Activated CD4-positive, alpha-beta T cell treated with anti-CD3 and anti-CD28 coated beads, Interleukin-2, Interleukin-4, amounts not matched to agents 100 ng/mL and 50 ng/mL, durations not matched to agents 16 hours and 8 hours (primary cell): Measurements from ENCODE around the gene TPPP.

Experiments
- DNase-seq: peaks from one replicate; pipeline ENCODE4 v3.0.0-alpha.2; 2020; ENCODE audit warnings: low spot score

Gene TPPP

DNA sequence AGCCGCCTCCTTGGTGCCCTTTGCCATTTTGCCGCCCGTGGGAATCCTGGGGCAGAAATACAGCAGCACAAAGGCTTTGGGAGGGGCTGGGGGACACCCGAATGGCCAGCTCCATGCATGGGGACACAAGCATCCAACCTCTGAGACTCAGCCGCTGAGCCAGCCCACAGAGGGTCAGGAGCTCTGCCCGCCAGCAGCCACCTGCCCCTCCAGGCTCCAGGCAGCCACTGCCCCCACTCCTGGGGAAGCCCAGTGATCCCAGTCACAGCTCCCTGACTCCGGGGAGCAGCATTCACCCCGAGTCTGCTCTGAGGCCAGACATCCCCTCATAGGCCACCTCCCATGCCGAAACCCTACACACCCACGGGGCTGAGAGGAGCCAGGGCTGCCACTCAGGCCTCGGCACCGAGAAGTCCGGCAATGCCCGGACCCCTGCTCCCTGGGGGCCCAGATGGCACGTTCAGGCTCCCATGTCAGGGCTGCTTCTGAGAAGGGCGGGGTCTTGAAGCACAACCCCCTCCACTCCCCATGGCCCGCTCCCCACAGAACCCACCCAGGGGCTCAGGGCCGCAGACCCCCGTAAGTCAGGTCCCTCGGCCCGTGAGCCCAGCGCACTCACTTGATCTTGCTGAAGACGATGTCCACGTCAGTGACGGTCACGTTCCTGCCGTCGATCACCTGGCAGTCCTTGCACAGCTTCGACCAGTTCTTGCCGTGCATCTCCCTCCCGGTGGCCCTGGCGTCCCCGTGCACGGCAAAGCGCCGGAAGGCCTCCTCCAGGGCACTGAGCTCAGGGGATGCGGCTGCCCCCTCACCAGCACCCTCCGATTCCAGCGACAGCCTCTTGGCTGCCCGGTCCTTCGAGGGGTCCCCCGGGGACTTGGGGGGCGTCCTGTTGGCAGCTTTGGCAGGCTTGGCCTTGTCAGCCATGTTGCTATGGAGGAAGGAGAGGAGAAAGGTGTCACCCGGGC lies 15.7 kb downstream of the TPPP start:
- DNase-seq: no peak

GRCh38 chr5:676699-677076 lies 16.5 kb downstream of the TPPP start:
- DNase-seq: no peak

DNA sequence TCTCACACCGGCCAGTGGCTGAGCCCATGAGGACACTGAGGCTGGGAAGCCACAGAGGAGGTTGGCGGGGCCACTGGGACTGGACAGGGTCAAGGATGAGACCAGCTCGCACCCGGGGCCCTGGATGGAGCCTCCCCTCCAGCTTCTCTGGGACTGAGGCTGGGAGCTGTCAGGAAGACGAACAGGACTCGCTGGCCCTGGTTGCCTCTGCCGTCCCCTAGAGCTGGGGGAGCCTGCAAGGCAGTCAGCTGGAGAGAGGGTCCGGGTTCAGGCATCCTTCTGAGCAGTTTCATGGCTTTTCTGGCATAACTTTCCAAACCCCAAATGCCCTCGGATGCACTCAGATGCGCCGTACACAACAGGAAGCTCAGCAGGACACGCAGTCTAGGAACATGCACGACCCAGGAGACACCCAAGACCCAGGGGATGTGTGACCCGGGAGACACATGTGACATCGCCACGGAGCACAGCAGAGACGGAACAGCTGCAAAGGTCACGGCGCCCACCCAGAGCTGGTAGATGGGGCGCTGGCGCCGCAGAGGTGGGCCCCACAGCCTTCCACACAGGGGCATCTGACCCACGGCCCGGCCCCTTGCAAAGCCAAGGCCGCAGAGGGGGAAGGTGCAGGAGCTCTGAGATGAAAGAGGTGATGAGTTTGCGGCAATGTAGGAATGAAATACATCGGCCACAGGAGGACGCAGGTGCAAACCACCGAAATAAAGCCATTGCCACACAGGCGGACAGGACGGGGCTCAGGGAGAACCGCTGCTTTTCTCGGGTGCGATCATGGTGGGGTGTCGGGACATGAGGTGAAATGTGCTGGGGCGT lies 17.1 kb downstream of the TPPP start:
- DNase-seq: no peak

- DNase-seq: no peak
These were observed 17.9 kb downstream of the TPPP start for GRCh38 chr5:675111-675870.

DNA sequence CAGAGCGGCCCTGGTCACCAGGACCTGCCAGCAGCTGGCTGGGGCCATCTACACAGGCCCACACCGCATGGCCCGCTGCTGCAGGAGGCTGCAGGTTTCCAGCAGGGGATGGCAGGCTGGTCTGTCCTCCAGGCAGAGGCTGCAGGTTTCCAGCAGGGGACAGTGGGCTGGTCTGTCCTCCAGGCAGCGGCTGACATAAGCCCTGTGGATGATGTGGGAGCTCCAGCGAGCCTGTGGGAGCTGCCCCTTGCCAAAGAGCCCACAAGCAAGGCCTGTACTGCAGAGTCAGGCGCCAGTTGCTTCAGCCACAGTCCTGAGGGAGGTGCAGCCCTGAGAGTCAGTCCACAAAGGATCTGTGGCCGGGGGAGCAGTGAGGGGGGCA lies 18.5 kb downstream of the TPPP start:
- DNase-seq: no peak

GRCh38 chr5:673831-674629 lies 19.1 kb downstream of the TPPP start:
- DNase-seq: no peak

DNA sequence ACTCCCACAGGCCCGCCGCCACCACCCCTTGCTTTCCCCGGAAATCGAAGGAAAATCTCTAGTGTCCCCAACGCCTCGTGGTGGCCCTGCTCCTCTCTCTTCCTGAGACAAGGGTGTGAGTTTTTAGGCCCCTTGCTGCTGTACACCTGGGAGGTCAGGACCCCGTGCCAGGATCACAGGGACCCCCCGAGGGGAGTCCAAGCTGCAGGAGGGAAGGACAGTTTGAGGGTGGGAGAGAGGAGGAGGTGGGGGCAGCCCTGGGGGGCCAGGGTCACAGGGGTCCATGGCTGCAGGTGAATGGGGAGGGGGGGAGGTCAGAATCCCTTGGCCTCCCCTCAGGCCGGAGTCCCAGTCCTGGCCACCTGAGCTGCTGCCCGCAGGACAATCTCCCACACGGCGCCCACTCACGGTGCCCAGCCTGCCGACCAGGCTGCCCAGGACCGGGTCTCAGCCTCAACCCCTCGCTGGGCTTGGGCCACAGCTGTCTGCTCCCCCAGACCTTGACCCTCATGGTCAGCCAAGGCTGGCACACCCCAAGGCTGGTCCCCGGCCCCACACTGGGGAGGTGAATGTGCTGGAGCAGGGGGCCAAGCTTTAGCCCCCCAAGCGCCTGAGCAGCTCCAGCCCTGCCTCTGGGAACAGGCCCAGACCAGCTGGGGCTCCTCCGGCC lies 19.9 kb downstream of the TPPP start:
- DNase-seq: no peak

DNA sequence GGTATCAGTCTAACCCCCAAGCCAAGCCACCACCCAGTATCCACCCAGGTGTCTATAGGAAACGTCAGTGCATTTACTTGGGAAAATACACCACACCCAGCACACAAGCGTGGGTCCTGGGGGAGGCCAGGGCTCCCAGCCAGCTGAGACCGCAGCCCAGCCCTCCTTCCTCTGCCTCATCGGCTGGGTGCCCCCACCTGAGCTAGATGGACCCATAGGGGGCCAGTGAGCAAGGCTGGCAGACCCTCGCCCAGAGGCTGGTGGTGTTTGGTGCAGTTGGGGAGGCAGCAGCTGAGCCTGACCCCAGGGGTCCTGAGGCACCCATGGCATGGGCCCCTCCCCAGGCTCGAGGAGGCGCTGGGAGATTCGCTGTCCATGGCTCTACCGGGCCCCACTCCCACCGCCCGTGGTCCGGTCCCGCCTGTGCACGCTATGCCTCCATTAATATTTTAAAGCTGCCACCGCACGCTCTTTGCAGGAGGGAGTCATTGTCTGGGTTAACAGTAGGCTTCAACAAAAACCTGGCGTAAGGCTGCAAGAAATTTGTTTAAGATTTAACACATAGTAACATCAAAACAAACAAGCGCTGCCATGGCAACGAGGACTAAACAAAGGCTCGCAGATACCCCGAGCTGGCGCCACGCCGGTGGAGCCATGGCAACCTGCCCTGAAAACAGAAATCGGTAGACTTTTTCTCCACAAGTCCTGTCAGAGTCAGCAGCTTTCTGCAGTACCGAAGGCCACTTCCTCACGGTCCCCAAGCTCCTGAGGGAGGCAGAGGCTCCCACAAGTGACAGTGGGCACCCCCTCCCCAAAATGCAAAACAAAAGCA lies 20.6 kb downstream of the TPPP start:
- peak; percentile 71 for DNase-seq

DNA sequence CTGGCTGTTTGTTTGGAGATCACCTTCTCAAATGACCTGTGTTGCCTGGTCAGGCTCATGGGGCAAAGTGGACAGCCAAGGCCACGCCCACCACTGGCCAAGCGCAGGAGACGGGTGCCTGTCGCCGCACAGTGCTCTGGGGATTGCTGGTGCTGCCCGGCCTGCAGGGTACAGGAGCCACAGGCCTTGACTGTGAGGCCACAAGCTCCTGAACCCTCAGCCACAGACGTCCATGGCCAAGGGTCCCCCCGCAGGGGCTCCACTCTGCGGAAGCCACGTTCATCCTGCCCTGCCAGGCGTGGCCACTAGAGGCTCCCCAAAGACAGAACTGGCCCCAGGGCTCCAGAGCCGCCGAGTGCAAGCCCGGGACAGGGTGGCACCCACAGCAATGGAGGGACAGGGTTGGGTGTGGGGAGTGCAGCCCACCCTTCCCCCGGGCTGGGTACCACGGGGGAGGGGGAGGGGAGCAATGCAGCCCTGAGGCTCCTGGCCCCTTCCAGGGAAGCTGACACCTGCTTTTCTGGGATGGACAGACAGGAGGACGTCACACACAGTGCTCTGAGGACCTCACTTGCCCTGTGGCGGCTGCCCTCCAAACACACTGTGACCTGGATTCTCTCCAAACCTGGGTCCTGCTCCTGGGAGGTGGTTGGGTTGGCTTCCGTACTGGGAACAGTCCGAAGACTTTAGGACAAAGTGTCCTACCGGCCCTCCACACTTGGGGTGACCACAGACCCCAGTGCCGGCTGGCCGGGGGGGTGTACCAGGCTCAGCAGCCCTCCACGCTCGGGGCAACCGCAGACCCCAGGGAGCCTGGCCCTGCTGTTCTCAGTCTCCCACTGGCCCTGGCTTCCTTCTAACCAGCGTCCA lies 21.5 kb downstream of the TPPP start:
- DNase-seq: peak; percentile 70

- DNase-seq: no peak
These were observed 22.5 kb downstream of the TPPP start for GRCh38 chr5:670396-671270.

GRCh38 chr5:669842-670395 lies 23.2 kb downstream of the TPPP start:
- no peak for DNase-seq

DNA sequence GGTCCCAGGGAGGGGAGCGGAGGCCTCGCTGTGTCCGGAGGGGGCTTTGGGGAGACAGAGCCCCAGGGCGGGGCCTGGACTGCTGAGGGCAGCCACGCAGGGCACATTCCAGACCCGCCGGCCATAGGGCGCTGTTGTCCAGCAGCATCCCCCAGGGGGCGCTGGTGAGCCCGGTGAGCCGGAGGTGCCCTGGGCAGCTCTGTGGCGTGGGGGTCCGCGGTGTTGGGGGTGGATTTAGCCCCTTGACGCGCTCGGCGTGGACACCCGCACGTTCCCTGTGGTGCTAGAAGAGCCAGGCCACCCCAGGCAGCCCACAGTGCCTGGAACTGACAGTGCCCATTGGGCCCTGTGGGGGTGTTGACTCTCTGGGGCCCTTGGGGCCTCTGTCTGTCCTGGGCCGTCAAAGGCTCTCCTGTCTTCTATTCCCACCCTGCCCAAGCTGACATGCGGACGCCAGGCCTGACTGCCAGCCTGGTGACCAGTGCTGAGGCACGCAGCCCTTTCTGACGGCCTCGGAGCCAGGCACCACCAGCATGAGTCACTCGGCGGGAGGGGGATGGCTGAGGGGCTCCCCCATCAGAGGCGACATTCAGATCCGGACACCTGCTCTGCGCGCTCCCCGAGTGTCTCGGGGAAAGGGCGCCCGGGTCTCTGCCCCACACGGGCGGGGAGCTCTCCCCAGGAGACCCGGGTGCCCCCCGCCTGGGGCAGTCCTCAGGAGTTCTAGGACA lies 23.9 kb downstream of the TPPP start:
- no peak for DNase-seq

- DNase-seq: no peak
These were observed 24.7 kb downstream of the TPPP start for GRCh38 chr5:668283-668995.

DNA sequence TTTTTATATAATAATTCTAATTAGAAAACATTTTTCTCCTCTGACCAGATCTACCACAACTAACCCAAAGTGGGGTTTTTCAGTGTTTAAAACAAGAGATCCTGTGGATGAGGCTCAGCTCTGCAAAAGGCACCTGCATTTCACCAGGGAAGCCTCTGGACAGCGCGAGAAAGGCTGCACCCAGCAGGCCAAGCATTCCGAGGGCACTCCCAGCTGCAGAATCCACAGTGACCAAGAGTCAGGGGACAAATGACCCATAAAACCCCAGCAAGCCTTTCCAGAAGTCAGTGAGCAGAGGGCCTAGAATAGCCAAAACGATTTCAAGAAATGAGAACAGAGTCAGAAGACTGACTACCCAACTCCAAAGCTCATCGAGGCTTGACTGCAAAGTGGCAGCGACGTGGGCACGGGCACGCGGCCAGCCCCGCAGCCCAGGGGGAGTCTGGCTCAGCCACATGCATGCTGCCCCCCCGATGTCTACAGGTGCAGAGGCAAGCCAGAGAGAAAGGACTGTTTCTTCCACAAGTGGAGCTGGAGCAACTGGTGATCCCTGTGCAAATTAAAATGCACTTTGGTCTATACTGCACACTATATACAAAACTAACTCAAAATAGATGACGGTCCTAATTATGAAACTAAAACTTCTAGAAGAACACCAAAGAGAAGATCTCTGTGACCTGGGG lies 26.2 kb downstream of the TPPP start:
- DNase-seq: no peak

- no peak for DNase-seq
These were observed 27.0 kb downstream of the TPPP start for GRCh38 chr5:665956-666711.
